BLaER1 (cell line): ENCODE results near the gene THEM5.
"Not testable (repeated sequence)": the region's sequence is repeated elsewhere in the genome, so short reads cannot be mapped to it uniquely, and the experiment has no call there.

Source experiments
- H3K27ac ChIP-seq: shearing (Covaris generic); formaldehyde crosslinking; 2 replicates; pipeline ENCODE4 v1.8.1; 2022
- H3K27me3 ChIP-seq: shearing (Covaris generic); formaldehyde crosslinking; 2 replicates; pipeline ENCODE4 v1.8.1; 2022
- H3K36me3 ChIP-seq: shearing (Covaris generic); formaldehyde crosslinking; 2 replicates; pipeline ENCODE4 v1.8.1; 2022
- H3K4me1 ChIP-seq: shearing (Covaris generic); formaldehyde crosslinking; 2 replicates; pipeline ENCODE4 v1.8.1; 2022
- H3K4me2 ChIP-seq: shearing (Covaris generic); formaldehyde crosslinking; 2 replicates; pipeline ENCODE4 v1.8.1; 2022
- H3K4me3 ChIP-seq: shearing (Covaris generic); formaldehyde crosslinking; 2 replicates; pipeline ENCODE4 v1.8.1; 2022
- H3K9ac ChIP-seq: shearing (Covaris generic); formaldehyde crosslinking; 2 replicates; pipeline ENCODE4 v1.8.1; 2022
- H3K9me3 ChIP-seq: shearing (Covaris generic); formaldehyde crosslinking; 2 replicates; pipeline ENCODE4 v1.8.1; 2022
- H4K20me1 ChIP-seq: shearing (Covaris generic); formaldehyde crosslinking; 2 replicates; pipeline ENCODE4 v1.8.1; 2022
- Cebpa-rat ChIP-seq: shearing (Covaris generic); IDR thresholded peaks from 2 replicates; pipeline ENCODE4 v1.8.1; 2022

The THEM5 gene

DNA sequence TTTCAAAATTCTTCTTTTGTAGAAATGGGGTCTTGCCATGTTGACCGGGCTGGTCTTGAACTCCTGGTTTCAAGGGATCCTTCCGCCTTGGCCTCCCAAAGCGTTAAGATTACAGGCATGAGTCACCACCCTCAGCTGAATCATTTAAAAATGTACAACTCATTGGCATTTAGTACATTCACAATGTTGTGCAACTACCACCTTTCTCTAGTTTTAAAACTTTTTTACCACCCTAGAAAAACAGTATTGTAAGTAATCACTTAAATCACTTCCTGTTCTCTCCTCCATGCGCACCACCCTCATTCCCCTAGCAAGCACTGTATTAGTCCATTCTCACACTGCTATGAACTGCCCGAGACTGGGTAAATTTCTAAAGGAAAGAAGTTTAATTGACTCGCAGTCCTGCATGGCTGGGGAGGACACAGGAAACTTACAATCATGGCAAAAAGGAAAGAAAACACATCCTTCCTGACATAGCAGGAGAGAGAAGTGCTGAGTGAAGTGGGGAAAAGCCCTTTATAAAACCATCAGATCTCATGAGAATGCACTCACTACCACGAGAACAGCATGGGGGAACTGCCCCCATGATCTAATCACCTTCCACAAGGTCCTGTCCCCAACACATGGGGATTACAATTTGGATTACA is 14.4 kb upstream of the THEM5 start:
- H3K9ac ChIP-seq, result no peak overlapping the region
- no peaks in the 10 kb centered on the region for H3K9me3 ChIP-seq
- H3K27ac ChIP-seq, result no peak overlapping the region
- TF ChIP-seq Cebpa-rat, result no peak
- H3K36me3 ChIP-seq, result no peaks in the 10 kb centered on the region
- no peak overlapping the region for H3K4me2 ChIP-seq
- no peak overlapping the region for H3K4me3 ChIP-seq
- no peaks in the 10 kb centered on the region for H4K20me1 ChIP-seq
- H3K4me1 ChIP-seq, result peaks cover 6% of the 10 kb centered on the region
- no peaks in the 10 kb centered on the region for H3K27me3 ChIP-seq

DNA sequence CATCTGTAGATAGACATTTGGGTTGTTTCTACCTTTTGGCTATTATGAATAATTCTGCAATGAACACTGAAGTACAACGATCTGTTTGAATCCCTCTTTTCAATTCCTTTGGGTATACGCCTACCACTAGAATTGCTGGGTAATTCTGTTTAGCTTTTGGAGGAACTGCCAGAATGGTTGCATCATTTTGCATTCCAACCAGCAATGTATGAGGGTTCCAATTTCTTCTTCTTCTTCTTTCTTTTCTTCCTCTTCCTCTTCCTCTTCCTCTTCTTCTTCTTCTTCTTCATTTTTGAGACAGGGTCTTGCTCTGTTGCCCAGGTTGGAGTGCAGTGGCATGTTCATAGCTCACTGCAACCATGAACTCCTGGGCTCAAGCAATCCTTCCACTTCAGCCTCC is 13.8 kb upstream of the THEM5 start:
- no peaks in the 10 kb centered on the region for H3K9me3 ChIP-seq
- H3K27me3 ChIP-seq, result no peaks in the 10 kb centered on the region
- no peak overlapping the region for H3K9ac ChIP-seq
- TF ChIP-seq Cebpa-rat, result no peak
- no peak overlapping the region for H3K27ac ChIP-seq
- no peak overlapping the region for H3K4me3 ChIP-seq
- H3K36me3 ChIP-seq, result no peaks in the 10 kb centered on the region
- H4K20me1 ChIP-seq, result no peaks in the 10 kb centered on the region
- H3K4me1 ChIP-seq, result no peaks in the 10 kb centered on the region; the same call in 1 of the 2 replicates
- no peak overlapping the region for H3K4me2 ChIP-seq

GRCh38 chr1:151864411-151864810 is 10.9 kb upstream of the THEM5 start:
- Histone ChIP-seq H3K27ac (no peak overlapping the region), H3K27me3 (no peaks in the 10 kb centered on the region), H3K4me1 (peaks cover 14% of the 10 kb centered on the region), H3K9me3 (no peaks in the 10 kb centered on the region), H4K20me1 (no peaks in the 10 kb centered on the region), H3K9ac (no peak overlapping the region), H3K4me3 (no peak overlapping the region), H3K4me2 (no peak overlapping the region), H3K36me3 (no peaks in the 10 kb centered on the region)
- no peak for TF ChIP-seq Cebpa-rat

GRCh38 chr1:151862604-151863003 is 9.1 kb upstream of the THEM5 start:
- H3K27ac ChIP-seq, result no peak overlapping the region
- no peaks in the 10 kb centered on the region for H4K20me1 ChIP-seq
- no peaks in the 10 kb centered on the region for H3K36me3 ChIP-seq
- H3K9ac ChIP-seq, result no peak overlapping the region
- H3K4me2 ChIP-seq, result no peak overlapping the region
- no peak for TF ChIP-seq Cebpa-rat
- no peaks in the 10 kb centered on the region for H3K27me3 ChIP-seq
- H3K4me3 ChIP-seq, result no peak overlapping the region
- H3K9me3 ChIP-seq, result no peaks in the 10 kb centered on the region
- H3K4me1 ChIP-seq, result peaks cover 17% of the 10 kb centered on the region

- Histone ChIP-seq H3K4me3 (no peak overlapping the region), H3K4me2 (peak overlapping the region; percentile 71; the same call in 1 of the 2 replicates), H3K9ac (no peak overlapping the region)
Observed at GRCh38 chr1:151860504-151861187, 7.1 kb upstream of the THEM5 start.

DNA sequence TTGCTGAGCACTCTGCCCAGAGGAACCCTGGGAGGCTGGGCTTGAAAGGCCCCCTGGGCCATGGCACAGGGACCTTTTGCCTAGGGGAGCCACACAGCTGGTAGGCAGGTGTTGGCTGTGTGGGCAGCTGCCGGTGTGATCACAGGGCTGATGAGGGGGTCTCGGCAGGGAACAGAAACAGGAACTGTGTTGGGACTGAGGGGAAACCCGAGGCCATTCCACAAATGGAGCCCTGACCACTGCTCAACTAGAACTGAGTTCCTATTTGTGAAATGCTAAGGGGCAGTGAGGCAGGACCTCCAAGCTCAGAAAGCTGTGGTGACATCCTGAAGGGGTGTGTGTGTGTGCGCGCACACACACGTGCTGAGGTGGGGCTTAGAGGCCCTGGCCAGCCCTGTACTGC is 6.4 kb upstream of the THEM5 start:
- H3K9ac ChIP-seq, result 0 out of 2 replicates have a peak overlapping the region, but pooled peaks have one; percentile 11
- peak overlapping the region; percentile 71 for H3K4me2 ChIP-seq
- H3K27ac ChIP-seq, result no peak overlapping the region
- H4K20me1 ChIP-seq, result no peaks in the 10 kb centered on the region
- no peak for TF ChIP-seq Cebpa-rat
- no peaks in the 10 kb centered on the region for H3K36me3 ChIP-seq
- no peaks in the 10 kb centered on the region for H3K9me3 ChIP-seq
- peaks cover 17% of the 10 kb centered on the region for H3K4me1 ChIP-seq
- no peak overlapping the region for H3K4me3 ChIP-seq
- H3K27me3 ChIP-seq, result no peaks in the 10 kb centered on the region

More at GRCh38 chr1:151860504-151861187, 7.1 kb upstream of the THEM5 start:
- Histone ChIP-seq H4K20me1 (no peaks in the 10 kb centered on the region), H3K27me3 (no peaks in the 10 kb centered on the region), H3K4me1 (peaks cover 17% of the 10 kb centered on the region), H3K27ac (no peak overlapping the region), H3K9me3 (no peaks in the 10 kb centered on the region), H3K36me3 (no peaks in the 10 kb centered on the region)
- no peak for TF ChIP-seq Cebpa-rat

DNA sequence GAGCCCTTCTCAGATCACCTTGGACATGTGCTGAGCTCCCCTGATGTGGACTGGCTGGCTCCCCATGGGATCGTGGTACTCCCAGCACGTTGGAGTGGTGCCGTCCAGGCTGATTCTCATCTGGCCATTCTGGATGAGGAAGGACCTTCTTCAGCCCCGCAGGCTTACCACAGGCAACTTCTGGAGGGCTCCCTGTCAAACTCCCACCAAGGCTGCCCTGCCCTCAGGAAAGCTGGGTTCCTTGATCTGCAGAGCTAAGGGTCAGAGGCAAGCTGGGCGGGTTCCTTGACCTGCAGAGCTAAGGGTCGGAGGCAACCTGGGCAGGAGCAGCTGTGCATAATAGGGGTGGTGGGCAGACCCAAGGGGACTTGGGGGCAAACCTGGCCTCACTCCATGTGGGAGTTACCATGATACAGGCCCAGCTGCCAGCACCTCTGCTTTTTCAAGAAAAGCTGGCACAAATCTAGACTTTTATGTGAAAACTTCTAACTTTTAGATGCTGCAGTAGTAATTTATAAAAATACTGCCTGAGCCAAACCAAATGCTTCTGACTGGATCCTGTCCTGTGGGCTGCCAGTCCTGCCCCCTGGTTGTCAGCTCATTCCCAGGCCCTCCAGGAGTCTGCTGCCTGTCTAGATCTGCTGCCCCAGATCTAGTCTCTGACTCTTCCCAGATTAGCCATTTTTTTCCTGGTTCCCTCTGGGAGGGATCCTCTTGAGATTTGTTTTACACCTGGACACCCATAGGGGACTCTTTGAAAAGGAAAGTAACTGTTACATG is 5.6 kb upstream of the THEM5 start:
- H3K4me3 ChIP-seq, result no peak overlapping the region
- H3K27ac ChIP-seq, result no peak overlapping the region
- H3K4me2 ChIP-seq, result peak overlapping the region; percentile 71
- H3K36me3 ChIP-seq, result no peaks in the 10 kb centered on the region
- no peak for TF ChIP-seq Cebpa-rat
- no peaks in the 10 kb centered on the region for H3K27me3 ChIP-seq
- peaks cover 17% of the 10 kb centered on the region for H3K4me1 ChIP-seq
- H3K9ac ChIP-seq, result no peak overlapping the region
- no peaks in the 10 kb centered on the region for H3K9me3 ChIP-seq
- H4K20me1 ChIP-seq, result no peaks in the 10 kb centered on the region

GRCh38 chr1:151858030-151858746 is 4.7 kb upstream of the THEM5 start:
- TF ChIP-seq Cebpa-rat, result no peak
- H3K4me2 ChIP-seq, result no peak overlapping the region

DNA sequence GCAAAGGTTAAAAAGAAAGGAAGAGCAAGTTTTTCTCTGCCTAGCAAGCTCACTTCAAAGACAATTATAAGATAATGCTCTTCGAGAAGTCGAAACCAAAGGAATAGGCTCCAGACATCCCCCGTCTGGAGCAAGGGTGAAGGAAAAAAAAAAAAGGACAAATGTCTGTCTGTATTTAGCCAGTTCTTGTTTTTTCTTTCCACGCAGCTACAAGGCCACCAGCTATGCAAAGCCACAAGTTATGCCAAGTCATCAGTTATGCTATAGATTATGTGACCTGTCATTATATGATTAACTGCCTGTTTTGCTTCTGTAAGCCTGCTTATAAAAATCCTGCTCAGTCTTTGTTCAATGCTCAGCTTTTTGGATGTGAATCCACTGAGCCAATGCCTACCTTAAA is 2.4 kb upstream of the THEM5 start:
- no peak for TF ChIP-seq Cebpa-rat
- H3K27ac ChIP-seq, result no peak overlapping the region
- H3K9ac ChIP-seq, result no peak overlapping the region
- no peaks in the 10 kb centered on the region for H4K20me1 ChIP-seq
- no peaks in the 10 kb centered on the region for H3K36me3 ChIP-seq
- H3K4me3 ChIP-seq, result no peak overlapping the region
- H3K4me1 ChIP-seq, result peaks cover 17% of the 10 kb centered on the region
- no peaks in the 10 kb centered on the region for H3K9me3 ChIP-seq
- H3K27me3 ChIP-seq, result no peaks in the 10 kb centered on the region
- no peak overlapping the region for H3K4me2 ChIP-seq

More at GRCh38 chr1:151858030-151858746, 4.7 kb upstream of the THEM5 start:
- H3K4me1 ChIP-seq, result peaks cover 17% of the 10 kb centered on the region
- H4K20me1 ChIP-seq, result no peaks in the 10 kb centered on the region
- no peak overlapping the region for H3K4me3 ChIP-seq
- no peaks in the 10 kb centered on the region for H3K27me3 ChIP-seq
- H3K9me3 ChIP-seq, result no peaks in the 10 kb centered on the region
- no peak overlapping the region for H3K9ac ChIP-seq
- no peaks in the 10 kb centered on the region for H3K36me3 ChIP-seq
- H3K27ac ChIP-seq, result no peak overlapping the region

- H3K9ac ChIP-seq, H3K9me3 ChIP-seq, H3K27ac ChIP-seq, H3K27me3 ChIP-seq, H3K36me3 ChIP-seq, H3K4me2 ChIP-seq, H3K4me3 ChIP-seq, H4K20me1 ChIP-seq: not testable (repeated sequence)
- peaks cover 14% of the 10 kb centered on the region for H3K4me1 ChIP-seq
Observed at GRCh38 chr1:151855516-151855915, 2.0 kb upstream of the THEM5 start.
